ENCODE results near the gene KIF1B. TPM values are rescaled to one million over a fixed set of nuclear protein-coding genes. Genes with fewer than 3 reads are reported as not detected.

The KIF1B gene
- total and polyA plus RNA-seq, 4 donors: 8.4 to 40.9 (median 8.9) TPM

- TF ChIP-seq FOXA2 (IDR thresholded peaks at IDR 0.05) (no peak), HNF4A (conservative IDR thresholded peaks at IDR 0.05) (no peak), FOXA1 (IDR thresholded peaks at IDR 0.05) (no peak), MAX (IDR thresholded peaks at IDR 0.05) (no peak), GABPA (IDR thresholded peaks at IDR 0.05 in 1 of 2, conservative IDR thresholded peaks at IDR 0.05 in 1 of 2) (no peak), YY1 (IDR thresholded peaks at IDR 0.05) (no peak)
- Histone ChIP-seq H3K4me3 (ENCODE audit: low read depth in 1 of 3, low read length in 3 of 3) (no peak overlapping the region), H3K36me3 (ENCODE audit: control insufficient read depth in 4 of 4, insufficient read depth in 3 of 4, low read depth in 1 of 4, low read length in 3 of 4) (peaks cover 3 to 14% (median 11%) of the 10 kb centered on the region in 4 donors), H3K27ac (ENCODE audit: low read depth in 1 of 2, low read length in 2 of 2) (no peak overlapping the region), H3K9me3 (ENCODE audit: control insufficient read depth in 4 of 4, low read length in 3 of 4) (no peaks in the 10 kb centered on the region), H3K9ac (ENCODE audit: low read depth in 1 of 2, low read length in 2 of 2) (no peak overlapping the region), H3K27me3 (ENCODE audit: control insufficient read depth in 4 of 4, insufficient read depth in 4 of 4, low read length in 3 of 4) (no peaks in the 10 kb centered on the region), H3K4me1 (ENCODE audit: control insufficient read depth in 4 of 4, insufficient read depth in 4 of 4, low read length in 3 of 4) (peaks cover 6 to 21% (median 12%) of the 10 kb centered on the region in 4 donors)
- 94% methylated on average over 3 of the region's 3 CpGs for WGBS
- DNase-seq (ENCODE audit: low spot score): no peak
These were observed 70.3 kb downstream of the KIF1B start for GRCh38 chr1:10280439-10281350.

GRCh38 chr1:10283318-10283984 is 73.1 kb downstream of the KIF1B start:
- Histone ChIP-seq H3K4me3 (ENCODE audit: low read depth in 1 of 3, low read length in 3 of 3) (no peak overlapping the region), H3K27me3 (ENCODE audit: control insufficient read depth in 4 of 4, insufficient read depth in 4 of 4, low read length in 3 of 4) (no peaks in the 10 kb centered on the region), H3K27ac (ENCODE audit: low read depth in 1 of 2, low read length in 2 of 2) (no peak overlapping the region), H3K4me1 (ENCODE audit: control insufficient read depth in 4 of 4, insufficient read depth in 4 of 4, low read length in 3 of 4) (peaks cover 8 to 23% (median 19%) of the 10 kb centered on the region in 4 donors), H3K36me3 (ENCODE audit: control insufficient read depth in 4 of 4, insufficient read depth in 3 of 4, low read depth in 1 of 4, low read length in 3 of 4) (peaks cover under 1 to 9% (median 8%) of the 10 kb centered on the region in 4 donors), H3K9me3 (ENCODE audit: control insufficient read depth in 4 of 4, low read length in 3 of 4) (no peaks in the 10 kb centered on the region), H3K9ac (ENCODE audit: low read depth in 1 of 2, low read length in 2 of 2) (no peak overlapping the region)
- TF ChIP-seq TAF1 (conservative IDR thresholded peaks at IDR 0.05) (no peak), CTCF (IDR thresholded peaks at IDR 0.05; ENCODE audit: low read depth, low read length, missing input control) (no peak), ATF3 (IDR thresholded peaks at IDR 0.05) (no peak), RXRA (IDR thresholded peaks at IDR 0.05) (no peak), REST (IDR thresholded peaks at IDR 0.05) (no peak), HNF4A (conservative IDR thresholded peaks at IDR 0.05) (no peak)
- DNase-seq (ENCODE audit: low spot score): no peak
- 93% methylated on average over 3 of the region's 3 CpGs for WGBS

Measured in liver (tissue), 9 donors.